DOHH2 (cell line): ENCODE measurements around the gene CERS3.

Experiments
- H3F3A ChIP-seq: fragments of 200-600 bp; sonication (generic), shearing (Covaris generic); 2 replicates; pipeline ENCODE4 v1.6.0; 2016; ENCODE audit warnings: antibody characterized with exemption, mild to moderate bottlenecking; ENCODE audit not compliant: control insufficient read depth, insufficient read depth
- H3K27ac ChIP-seq: fragments of 200-600 bp; sonication (generic); 2 replicates; pipeline ENCODE4 v1.5.1; 2014; ENCODE audit warnings: low read depth, mild to moderate bottlenecking, low read length, moderate library complexity
- H3K27me3 ChIP-seq: fragments of 200-600 bp; sonication (generic); 2 replicates; pipeline ENCODE4 v1.6.1; 2014; ENCODE audit warnings: mild to moderate bottlenecking, low read length, mixed read lengths; ENCODE audit not compliant: control insufficient read depth
- H3K36me3 ChIP-seq: fragments of 200-600 bp; sonication (generic); 2 replicates; pipeline ENCODE4 v1.6.1; 2014; ENCODE audit warnings: mild to moderate bottlenecking, low read length, moderate library complexity, mixed read lengths; ENCODE audit not compliant: control insufficient read depth
- H3K4me1 ChIP-seq: fragments of 200-600 bp; sonication (generic); 2 replicates; pipeline ENCODE4 v1.6.1; 2014; ENCODE audit warnings: mild to moderate bottlenecking, low read length, mixed read lengths; ENCODE audit not compliant: control insufficient read depth
- H3K4me2 ChIP-seq: fragments of 200-600 bp; sonication (generic); 2 replicates; pipeline ENCODE4 v1.6.0; 2014; ENCODE audit warnings: mild to moderate bottlenecking, low read length, moderate library complexity
- H3K4me3 ChIP-seq: fragments of 200-600 bp; sonication (generic); 2 replicates; pipeline ENCODE4 v1.5.1; 2014; ENCODE audit warnings: mild to moderate bottlenecking, low read length, mixed read lengths
- H3K79me2 ChIP-seq: fragments of 200-600 bp; sonication (generic); 2 replicates; pipeline ENCODE4 v1.6.1; 2014; ENCODE audit warnings: mild to moderate bottlenecking, low read length, mixed read lengths; ENCODE audit not compliant: control insufficient read depth
- H3K9me2 ChIP-seq: fragments of 200-600 bp; sonication (generic); replicated peaks from 2 replicates; pipeline ENCODE4 v1.6.1; 2014; ENCODE audit warnings: mild to moderate bottlenecking, low read length, mixed read lengths; ENCODE audit not compliant: control insufficient read depth
- H3K9me3 ChIP-seq: fragments of 200-600 bp; sonication (generic); 2 replicates; pipeline ENCODE4 v1.6.1; 2014; ENCODE audit warnings: antibody characterized with exemption, low read length, mixed read lengths; ENCODE audit not compliant: control insufficient read depth, insufficient read depth
- H4K20me1 ChIP-seq: fragments of 200-600 bp; sonication (generic); 2 replicates; pipeline ENCODE4 v1.6.0; 2014; ENCODE audit warnings: low read depth, mild to moderate bottlenecking, antibody characterized with exemption, low read length, moderate library complexity; ENCODE audit not compliant: control insufficient read depth, insufficient read depth
- CTCF ChIP-seq: fragments of 200-600 bp; sonication (generic); IDR thresholded peaks from one replicate; pipeline ENCODE4 v1.5.1; 2014; ENCODE audit warnings: antibody characterized with exemption, mild to moderate bottlenecking, low read depth, low read length; ENCODE audit not compliant: poor library complexity, severe bottlenecking
- EZH2phosphoT487 ChIP-seq: fragments of 200-600 bp; sonication (generic); IDR thresholded peaks from 2 replicates; pipeline ENCODE4 v1.6.1; 2017; ENCODE audit warnings: borderline replicate concordance, mild to moderate bottlenecking, antibody characterized with exemption, low read length, moderate library complexity, mixed read lengths

CERS3 gene

DNA sequence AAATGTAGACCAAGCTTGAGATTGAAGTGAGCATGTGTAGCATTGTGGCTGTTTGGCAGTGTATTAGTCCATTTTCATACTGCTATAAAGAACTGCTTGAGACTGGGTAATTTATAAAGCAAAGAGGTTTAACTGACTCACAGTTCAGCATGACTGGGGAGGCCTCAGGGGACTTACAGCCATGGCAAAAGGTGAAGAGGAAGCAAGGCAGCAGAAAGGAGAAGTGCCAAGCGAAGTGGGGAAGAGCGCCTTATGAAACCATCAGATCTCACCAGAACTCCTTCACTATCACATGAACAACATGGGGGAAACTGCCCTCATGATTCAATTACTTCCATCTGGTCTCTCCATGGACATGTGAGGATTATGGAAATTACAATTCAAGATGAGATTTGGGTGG is 8.6 kb upstream of the CERS3 start:
- Histone ChIP-seq H3K36me3 (no peaks in the 10 kb centered on the region), H3K79me2 (no peaks in the 10 kb centered on the region), H3K4me3 (no peak overlapping the region), H3F3A (no peaks in the 10 kb centered on the region), H3K4me2 (no peak overlapping the region), H4K20me1 (no peaks in the 10 kb centered on the region), H3K27ac (no peak overlapping the region), H3K27me3 (no peaks in the 10 kb centered on the region), H3K9me2 (no peaks in the 10 kb centered on the region), H3K4me1 (no peaks in the 10 kb centered on the region), H3K9me3 (no peaks in the 10 kb centered on the region)
- TF ChIP-seq CTCF = no peak
- no peak for TF ChIP-seq EZH2phosphoT487

- no peak overlapping the region for H3K4me2 ChIP-seq
- H3F3A ChIP-seq = no peaks in the 10 kb centered on the region
- H4K20me1 ChIP-seq = no peaks in the 10 kb centered on the region
- no peak overlapping the region for H3K4me3 ChIP-seq
- H3K9me3 ChIP-seq = no peaks in the 10 kb centered on the region
- H3K27ac ChIP-seq = no peak overlapping the region
- H3K79me2 ChIP-seq = no peaks in the 10 kb centered on the region
- H3K9me2 ChIP-seq = no peaks in the 10 kb centered on the region
- H3K27me3 ChIP-seq = no peaks in the 10 kb centered on the region
- H3K4me1 ChIP-seq = no peaks in the 10 kb centered on the region
- H3K36me3 ChIP-seq = no peaks in the 10 kb centered on the region
- TF ChIP-seq CTCF = no peak
Observed at GRCh38 chr15:100536733-100537132, 8.0 kb upstream of the CERS3 start.

DNA sequence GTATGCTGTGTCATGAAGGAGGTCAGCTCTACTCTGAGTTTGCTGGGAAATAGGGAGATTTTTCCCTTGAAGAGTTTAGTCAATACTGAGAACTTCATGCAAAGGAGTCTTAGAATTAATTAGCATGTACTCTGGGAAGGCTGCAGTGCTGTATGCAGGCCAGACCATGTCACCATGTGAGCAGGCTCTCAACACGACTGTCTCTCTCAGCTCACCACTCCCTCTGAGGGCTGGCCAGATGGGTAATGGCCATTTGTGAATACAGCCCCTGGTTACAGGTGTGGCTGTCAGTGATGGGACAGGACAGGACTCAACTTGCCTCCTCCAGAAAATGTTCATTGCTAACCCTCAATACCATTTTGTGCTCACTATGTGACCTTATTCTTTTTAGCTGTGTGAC is 5.1 kb upstream of the CERS3 start:
- H3K4me3 ChIP-seq = no peak overlapping the region
- TF ChIP-seq CTCF = no peak
- TF ChIP-seq EZH2phosphoT487 = no peak
- no peak overlapping the region for H3K27ac ChIP-seq
- no peaks in the 10 kb centered on the region for H3K4me1 ChIP-seq
- no peaks in the 10 kb centered on the region for H3K9me3 ChIP-seq
- no peaks in the 10 kb centered on the region for H3F3A ChIP-seq
- no peaks in the 10 kb centered on the region for H3K27me3 ChIP-seq
- no peaks in the 10 kb centered on the region for H3K36me3 ChIP-seq
- H3K9me2 ChIP-seq = no peaks in the 10 kb centered on the region
- H4K20me1 ChIP-seq = no peaks in the 10 kb centered on the region
- no peak overlapping the region for H3K4me2 ChIP-seq
- H3K79me2 ChIP-seq = no peaks in the 10 kb centered on the region

DNA sequence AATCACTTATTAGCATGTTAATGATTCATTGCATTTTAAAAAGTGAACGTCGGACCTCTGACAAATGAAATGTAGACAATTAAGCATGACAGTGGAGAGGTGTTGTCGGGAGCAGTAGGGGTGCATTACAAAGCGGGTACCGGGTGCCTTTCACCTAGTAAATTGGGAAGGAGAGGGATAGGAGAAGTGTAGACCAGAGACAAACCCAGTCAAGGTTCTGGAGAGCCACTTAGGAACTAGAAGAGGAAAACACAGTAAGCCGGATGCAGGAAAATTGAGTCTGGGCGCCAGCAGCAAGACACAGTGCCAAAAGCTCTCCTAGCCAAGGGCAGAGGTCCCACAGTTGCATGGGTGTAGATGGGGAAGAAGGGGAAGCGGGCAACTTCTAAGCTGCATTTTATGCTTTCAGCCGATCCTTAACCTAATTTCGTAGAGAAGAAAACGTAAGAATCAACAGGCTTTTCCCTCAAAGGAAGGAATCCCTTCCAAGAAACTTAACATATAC is 3.1 kb upstream of the CERS3 start:
- Histone ChIP-seq H3K4me2 (no peak overlapping the region), H3K79me2 (no peaks in the 10 kb centered on the region), H4K20me1 (no peaks in the 10 kb centered on the region), H3F3A (no peaks in the 10 kb centered on the region), H3K36me3 (no peaks in the 10 kb centered on the region), H3K4me1 (no peaks in the 10 kb centered on the region), H3K9me3 (no peaks in the 10 kb centered on the region), H3K27ac (no peak overlapping the region), H3K9me2 (no peaks in the 10 kb centered on the region), H3K27me3 (no peaks in the 10 kb centered on the region), H3K4me3 (no peak overlapping the region)
- no peak for TF ChIP-seq EZH2phosphoT487
- TF ChIP-seq CTCF = no peak
